HG03558 (cell line): ENCODE measurements around the gene MYL11.
A peak's percentile ranks its signal among the peaks of the same experiment; 100 is the strongest.
"Not testable (repeated sequence)": the region's sequence is repeated elsewhere in the genome, so short reads cannot be mapped to it uniquely, and the experiment has no call there.

Source experiments
- ATAC-seq: cut with Tn5 transposase; IDR thresholded peaks from one replicate; pipeline ENCODE4 v1.9.1; 2021; ENCODE audit warnings: moderate number of reproducible peaks; ENCODE audit not compliant: unreplicated experiment; ENCODE audit errors: extremely low read depth

MYL11 gene, protein sequence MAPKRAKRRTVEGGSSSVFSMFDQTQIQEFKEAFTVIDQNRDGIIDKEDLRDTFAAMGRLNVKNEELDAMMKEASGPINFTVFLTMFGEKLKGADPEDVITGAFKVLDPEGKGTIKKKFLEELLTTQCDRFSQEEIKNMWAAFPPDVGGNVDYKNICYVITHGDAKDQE

DNA sequence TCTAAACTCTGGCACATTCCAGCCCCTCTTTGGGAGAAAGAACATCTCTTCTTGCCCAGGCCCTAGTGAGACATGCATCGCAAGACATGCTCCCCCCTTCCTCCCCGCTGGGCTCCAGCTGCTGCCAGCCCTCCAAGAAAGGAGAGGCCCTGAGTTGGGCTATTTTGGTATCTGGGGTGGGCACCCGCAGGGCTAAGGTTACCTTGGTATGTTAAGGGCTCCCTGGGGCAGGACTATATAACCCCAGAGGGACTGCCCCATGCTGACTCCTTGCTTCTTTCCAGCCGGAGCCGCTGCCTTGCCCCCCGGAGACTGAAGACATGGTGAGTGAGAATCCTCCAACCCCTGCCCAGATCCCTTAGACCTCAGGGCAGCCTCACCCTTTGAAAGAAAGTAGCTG is at the start of gene MYL11:
Gene MYL11 (plus strand): TSS at position 265 of the 400 bp plus-strand sequence. CDS start 56 bp downstream, at position 321.
- ATAC-seq, result no peak

DNA sequence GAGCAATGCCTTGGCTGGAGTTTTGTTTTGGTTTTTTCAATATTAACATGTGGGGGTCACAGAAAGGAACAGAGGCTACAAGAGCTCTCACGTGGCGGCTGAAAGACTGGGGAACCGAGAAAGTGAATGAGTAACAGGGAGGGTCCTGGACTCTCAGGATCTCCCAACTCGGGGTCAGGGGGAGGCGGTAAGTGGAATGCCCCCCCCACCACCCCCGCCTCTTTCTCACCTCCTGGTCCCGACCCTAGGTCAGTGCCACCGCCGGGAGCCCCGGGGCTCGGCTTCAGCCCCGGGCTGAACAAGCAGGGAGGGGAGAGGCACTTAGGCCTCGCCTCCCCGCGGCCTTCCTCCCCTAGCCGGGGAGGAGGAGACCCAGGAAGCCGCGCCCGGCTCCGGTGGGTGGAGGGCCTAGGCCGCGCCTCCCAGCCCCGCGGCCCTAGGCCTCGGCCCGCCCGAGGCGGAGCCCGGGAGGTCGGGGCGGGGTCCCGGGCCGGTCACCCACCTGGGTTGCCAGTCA is 40.1 kb upstream of the MYL11 start:
- peak; percentile 41 for ATAC-seq

DNA sequence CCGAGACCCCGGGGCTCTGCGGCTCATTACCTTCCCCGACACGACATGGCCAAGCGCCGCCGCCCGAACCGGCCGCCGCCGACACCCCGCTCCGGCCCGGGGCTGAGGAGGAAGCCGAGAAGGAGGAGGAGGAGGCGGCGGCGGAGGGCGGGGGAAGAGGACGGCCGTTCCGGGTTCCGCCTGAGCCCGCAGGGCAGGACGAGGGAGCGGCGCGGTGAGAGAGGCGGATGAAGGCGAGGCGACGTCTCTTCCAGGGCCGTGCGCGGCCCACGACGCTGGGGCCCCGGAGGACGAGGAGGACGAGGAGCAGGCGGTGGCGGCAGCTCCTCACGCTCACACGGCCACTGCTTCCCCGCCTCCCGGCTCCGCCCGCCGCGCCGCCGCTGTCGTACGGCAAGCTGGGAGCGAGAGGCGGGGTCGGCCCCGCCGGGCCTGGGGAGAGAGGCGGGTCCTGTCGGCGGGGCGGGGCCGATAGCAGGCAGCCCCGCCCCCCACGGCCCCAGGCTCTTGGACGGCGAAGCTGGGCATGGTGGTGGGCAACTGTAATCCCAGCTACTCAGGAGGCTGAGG is 39.5 kb upstream of the MYL11 start:
- peak; percentile 62 for ATAC-seq

DNA sequence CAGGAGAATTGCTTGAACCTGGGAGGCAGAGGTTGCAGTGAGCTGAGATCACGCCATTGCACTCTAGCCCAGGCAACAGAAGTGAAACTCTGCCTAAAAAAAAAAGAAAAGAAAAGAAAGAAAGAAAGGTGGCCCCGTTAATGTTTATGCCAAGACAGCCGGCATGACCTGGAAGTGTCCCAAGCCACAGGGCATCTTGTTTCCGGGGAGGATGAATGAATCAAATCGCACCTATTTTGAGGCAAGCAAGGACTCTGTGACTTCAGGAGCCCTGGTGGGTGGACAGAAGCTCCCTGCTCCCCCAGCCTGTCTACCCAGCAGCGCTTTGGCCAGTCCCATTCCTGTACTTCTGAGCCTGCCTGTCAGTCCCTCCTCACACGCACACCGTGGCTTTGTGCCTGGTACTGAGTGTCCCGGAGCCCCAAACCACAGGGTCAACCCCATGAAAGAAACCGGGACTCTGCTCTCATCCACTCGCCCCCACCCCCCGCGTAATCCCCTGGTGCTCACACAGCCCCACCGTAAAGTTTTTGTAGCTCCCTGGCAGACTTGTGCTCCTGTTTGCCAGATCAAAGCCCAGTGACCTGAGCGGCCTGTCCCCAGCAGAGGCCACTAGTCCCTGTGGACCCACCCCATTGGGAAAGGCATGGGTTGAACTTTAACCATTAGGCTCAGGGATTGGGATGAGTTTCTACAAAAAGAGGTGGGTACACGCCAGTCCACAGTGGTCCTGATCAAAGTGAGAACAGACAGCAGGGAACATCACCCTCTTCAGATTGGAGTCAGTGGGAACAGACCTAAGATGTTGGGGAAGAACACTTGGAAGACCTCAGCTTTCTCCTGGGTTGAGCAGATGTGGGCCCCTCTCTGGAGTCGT is 38.8 kb upstream of the MYL11 start:
- ATAC-seq, result no peak

DNA sequence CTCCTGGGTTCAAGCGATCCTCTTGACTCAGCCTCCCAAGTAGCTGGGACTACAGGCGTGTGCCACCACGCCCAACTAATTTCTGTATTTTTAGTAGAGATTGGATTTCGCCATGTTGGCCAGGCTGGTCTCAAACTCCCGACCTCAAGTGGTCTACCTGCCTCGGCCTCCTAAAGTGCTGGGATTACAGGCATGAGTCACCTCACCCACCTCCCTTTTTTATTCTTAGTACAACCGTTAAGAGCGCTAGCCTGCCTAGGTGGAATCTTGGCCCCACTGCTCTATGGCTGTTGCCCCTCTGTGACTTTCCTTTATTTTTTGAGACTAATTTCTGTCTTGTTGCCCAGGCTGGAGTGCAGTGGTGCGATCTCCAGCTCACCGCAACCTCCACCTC is 36.6 kb upstream of the MYL11 start:
- ATAC-seq, result not testable (repeated sequence)

DNA sequence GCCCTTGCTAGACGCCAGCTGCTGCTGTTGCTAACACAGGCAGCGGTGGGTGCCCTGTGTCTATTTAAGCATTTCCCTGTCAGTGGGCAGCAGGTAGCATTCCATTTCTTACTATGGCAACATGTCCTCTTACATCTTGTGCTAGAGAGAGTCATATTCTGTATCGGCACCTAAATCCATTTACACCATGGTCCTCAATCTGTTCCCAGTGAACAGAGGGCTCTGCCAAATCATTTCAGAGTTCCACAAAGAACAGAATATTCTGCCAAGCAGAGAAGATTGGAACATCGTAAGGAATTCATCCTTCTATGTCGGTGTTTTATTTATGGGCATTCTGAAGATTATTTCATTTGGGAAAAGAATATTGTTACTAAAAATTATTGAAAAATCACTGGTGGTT is 35.9 kb upstream of the MYL11 start:
- ATAC-seq, result not testable (repeated sequence)

DNA sequence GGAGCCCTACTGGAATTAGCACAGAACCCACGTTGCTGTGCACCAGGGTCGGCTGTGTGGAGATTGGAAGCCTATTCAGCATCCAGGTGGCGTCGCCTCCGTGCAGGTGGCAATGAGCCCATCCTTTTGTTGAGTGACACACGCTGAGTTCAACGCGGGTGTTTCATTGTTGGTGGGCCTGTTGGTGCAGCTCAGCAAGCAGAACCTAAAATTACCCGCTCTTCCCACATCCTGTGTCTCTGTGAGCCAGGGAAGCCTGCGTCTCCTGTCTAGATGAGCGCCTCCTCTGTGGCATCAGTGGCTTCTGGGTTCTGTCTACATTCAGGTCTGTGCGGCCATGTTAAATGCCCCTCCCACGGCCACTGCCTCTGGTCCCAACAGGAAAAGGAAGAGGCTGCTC is 34.0 kb upstream of the MYL11 start:
- ATAC-seq, result no peak

DNA sequence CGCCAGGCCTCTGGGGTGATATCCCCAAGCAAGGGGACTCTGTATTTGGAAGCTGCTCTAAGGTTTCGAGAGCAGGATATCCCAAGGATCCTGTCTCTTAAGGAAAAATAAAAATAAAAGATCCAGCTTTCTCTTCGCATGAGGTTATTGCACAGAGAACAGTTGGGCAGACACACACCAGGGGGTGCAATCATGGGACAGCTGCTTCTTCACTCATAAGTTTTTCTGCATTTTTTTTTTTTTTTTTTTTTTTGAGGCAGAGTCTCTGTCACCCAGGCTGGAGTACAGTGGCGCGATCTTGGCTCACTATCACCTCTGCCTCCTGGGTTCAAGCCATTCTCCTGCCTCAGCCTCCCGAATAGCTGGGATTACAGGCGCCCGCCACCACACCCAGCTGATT is 32.6 kb upstream of the MYL11 start:
- not testable (repeated sequence) for ATAC-seq

DNA sequence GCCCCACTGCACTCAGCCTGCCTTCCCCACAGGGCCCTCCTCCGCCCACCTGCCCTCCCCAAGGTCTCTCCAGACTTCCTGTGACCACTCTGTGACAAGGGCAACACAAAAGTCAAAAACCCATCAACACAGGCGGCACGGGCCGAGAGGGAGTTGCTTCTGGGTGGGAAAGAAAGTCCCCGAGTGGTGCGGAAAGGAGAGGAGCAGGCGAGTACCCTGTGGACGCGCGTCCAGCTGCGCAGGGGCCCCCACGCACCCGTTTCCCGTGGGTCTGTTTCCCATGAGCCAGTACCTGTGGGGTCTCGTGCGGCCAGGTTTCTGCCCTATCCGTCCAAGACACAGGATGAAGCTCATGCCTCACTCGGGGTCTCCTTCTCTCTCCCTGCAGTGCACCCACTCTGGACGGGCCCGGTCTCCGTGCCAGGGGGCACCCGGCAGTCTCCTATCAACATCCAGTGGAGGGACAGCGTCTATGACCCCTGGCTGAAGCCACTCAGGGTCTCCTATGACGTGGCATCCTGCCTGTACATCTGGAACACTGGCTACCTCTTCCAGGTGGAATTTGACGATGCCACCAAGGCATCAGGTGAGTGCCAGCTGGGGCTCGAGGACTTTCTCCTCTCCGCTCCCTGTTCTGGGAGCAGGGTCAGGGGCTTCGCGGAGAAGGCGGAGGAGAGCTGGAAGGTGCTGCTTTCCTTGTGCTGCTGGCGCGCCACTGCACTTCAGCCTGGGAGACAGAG is 31.7 kb upstream of the MYL11 start:
- no peak for ATAC-seq

DNA sequence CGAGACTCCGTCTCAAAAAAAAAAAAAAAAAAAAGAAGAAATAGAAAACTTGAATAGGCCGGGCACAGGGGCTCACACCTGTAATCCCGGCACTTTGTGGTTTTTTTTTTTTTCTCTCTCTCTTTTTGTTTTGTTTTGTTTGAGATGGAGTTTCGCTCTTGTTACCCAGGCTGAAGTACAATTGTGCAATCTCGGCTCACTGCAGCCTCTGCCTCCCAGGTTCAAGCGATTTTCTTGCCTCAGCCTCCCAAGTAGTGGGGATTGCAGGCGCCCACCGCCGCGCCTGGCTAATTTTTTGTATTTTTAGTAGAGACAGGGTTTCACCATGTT is 31.1 kb upstream of the MYL11 start:
- ATAC-seq, result not testable (repeated sequence)

DNA sequence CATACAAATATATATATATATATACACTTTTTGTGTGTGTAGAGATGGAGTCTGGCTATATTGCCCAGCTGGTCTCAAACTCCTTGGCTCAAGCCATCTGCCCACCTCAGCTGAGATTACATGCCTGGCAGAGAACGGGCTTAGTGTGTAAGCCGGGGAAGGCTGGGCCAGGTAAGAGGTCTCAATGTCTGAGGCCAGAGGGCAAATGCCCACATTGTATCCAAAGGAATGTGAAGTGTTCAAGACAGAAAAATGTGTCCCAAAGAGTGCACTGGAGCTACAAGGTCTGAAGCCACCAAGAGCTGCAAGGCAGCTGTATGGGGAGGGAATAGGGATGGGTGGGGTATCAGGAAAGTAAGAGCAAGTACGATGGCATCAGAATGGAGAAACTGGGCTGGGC is 28.3 kb upstream of the MYL11 start:
- ATAC-seq, result no peak

DNA sequence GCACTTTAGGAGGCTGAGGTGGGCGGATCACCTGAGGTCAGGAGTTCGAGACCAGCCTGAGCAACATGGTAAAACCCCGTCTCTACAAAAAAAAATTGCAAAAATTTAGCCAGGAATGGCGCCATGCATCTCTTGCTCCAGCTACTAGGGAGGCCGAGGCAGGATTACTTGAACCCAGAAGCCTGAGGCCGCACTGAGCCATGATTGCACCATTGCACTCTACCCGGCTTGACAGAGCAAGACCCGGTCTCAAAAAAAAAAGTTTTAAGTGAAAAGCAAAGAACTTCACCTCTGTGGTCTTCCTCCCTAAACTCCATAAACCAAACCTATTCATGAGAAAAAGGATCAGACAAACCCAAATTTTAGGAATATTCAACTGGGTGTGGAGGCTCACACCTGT is 26.5 kb upstream of the MYL11 start:
- no peak for ATAC-seq

DNA sequence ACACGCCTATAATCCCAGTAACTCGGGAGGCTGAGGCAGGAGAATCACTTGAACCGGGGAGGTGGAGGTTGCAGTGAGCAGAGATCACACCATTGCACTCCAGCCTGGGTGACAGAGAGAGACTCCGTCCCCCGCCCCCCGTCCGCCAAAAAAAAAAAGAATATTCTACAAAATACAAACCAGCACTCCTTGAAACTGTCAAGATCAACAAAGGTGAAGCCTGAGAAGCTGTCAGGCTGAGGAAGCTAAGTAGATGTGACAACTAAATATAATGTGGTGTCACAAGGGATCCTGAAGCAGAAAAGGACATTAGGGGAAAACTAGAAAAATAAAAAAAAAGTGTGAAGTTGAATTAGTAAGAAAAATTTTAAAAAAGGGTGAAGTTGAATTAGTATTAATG is 25.7 kb upstream of the MYL11 start:
- no peak for ATAC-seq

DNA sequence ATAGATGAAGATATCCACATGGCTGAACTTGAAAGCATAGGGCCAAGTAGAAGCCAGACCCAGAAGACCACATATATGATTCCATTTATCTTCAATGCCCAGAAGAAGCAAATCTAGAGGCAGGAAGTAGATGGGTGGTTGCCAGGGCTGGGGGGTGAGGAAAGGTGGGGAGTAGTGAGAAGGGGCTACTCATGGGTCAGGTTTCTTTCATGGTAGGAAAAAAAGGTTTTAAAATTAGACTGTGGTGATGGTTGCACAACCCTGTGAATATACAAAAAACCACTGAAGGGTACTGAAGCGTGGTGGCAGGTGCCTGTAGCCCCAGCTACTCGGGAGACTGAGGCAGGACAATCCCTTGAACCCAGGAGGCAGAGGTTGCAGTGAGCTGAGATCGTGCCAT is 24.9 kb upstream of the MYL11 start:
- ATAC-seq, result no peak

DNA sequence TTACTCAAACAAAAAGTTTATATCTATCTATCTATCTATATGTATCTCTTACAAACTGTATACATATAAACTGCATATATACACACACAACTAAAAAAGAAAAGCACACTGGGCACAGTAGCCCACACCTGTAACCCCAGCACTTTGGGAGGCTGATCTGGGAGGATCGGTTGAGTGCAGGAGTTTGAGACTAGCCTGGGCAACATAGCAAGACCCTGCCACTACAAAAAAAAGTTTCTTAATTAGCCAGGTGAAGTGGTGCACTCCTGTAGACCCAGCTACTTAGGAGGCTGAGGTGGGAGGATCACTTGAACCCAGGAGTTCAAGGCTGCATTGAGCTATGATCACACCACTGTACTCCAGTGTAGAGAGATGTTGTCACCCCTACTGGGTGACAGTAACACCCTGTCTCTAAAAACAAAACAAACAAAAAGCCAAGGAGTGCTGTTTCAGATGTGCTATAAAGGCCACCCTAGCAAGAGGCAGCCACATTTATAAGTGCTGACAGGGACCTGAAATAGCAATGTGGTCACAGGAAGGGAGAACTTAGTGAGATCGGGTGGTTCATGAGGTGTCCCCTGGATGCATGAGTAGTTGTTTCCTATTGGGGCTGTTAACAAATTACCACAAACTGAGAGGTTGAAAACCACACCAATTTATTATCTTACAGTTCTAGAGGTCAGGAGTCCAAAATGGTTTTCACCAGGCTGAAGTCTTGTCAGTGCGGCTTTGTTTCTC is 24.3 kb upstream of the MYL11 start:
- ATAC-seq, result peak; percentile 27

DNA sequence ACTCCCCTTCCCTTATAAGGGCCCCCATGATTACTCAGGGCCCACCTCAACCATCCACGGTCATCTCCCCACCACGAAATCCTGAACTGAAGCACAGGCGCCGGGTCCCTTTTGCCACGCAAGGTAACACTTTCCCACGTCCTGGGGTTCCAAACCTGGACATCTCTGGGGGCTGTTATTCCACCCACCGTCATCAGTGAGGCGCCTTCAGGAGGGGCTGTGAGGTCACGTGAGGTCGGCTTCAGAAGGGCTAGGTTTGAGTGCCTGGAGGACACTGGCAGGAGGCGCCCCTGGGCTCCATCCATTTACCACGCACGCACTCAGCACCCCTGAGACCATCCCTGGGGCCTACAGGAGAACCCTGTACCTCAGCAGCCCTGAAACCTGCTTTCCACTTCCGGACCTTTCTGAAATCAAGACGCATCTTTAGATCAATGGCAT is 23.6 kb upstream of the MYL11 start:
- no peak for ATAC-seq

DNA sequence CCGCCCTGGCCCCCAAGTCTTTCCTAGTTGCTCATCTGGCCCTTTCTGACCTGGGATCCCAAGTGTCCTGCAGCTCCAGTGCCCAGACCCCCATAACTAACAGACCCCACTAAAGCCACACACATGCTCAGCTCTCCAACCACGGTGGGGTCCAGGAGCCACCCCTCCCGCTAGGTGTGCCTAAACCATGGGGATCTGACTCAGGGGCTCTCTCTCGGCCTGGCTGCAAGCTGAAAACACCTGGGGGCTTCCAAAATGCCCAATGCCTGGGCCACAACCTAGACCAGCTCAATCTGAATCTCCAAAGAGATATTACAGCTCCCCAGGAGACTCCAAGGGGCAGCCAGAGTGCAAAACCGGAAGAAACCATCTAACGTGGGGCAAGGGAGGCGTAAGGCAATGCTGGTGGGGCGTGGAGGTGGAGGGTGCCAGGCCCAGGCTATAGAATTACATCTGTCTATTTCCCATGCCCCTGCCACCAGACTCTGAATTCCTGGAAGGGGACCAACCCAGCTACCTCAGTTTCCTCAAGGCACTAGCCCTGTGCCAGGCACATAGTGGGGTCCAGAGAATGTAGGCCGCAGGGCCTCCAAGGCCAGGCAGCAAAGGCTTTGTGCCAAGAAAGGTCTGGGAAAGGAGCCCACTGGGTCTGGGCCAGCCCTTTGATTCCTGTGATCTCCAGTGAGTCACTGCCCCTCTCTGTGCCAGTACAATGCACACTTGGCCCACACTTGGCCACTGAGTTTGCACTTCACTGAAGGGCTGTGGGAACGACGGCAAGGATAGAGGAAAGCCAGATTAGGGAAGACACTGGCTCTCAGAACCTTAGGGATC is 22.8 kb upstream of the MYL11 start:
- no peak for ATAC-seq

DNA sequence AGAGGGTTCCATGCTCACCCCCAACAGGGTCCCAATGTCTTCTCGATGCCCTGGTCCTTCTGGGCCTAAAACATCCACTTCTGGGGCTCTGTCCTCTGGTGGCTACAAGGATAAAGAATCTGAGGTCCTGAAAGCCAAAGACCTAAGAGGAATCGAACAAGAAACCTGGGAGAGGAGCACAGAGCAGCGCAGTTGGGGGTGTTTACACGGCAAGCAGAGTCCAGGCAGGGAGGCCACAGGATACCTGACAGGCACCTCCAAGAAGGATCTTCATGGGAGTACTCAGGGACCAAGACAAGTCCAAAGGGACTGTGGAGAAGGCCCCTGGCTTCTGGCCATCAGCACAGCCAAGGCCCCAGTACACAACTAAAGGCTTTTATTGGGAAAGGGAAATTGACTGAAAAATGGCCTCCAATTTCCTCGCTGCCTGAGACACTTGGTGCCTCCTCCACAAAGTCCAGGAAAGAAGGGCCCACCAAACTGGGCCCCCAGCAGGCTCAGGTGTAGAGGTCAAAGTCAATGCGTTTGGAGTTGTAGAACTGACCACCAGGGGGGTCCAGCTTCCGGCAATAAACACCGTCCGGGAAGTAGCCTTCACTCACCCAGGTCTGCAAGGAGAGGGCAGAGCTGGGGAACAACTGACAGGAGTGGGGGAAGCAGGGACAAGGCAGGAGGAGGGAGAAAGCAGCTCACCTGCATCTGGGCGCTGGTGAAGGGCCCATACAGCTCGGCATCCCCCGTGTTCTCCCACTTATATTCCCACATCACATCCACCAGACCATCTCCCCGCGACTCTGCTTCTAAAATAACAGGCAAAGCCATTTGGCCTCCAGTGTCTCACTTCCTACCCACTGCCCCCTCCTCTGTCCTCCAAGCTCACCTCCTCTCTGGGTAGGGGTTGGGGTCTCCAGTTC is 21.9 kb upstream of the MYL11 start:
- ATAC-seq, result no peak
